ENCODE data around the gene UNC13A.

DNA sequence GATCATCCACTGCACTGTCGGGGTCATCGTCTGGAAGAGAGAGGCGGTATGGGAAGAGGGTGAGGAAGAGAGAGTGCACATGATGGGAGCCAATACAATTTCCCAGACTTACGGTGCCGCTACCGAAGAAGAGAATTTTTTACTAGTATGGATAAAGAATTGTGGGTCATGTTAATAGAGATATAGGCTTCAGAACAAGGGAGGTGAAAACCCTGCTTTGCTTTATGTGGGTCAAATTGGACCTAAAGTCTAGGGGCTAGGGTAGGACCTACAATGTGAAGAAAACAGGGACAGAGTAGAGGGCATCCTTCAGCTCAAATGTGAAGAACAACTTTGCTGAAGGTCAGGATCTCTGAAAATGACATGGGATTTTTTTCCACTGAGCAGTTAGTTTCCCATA, 29.9 kb downstream of the UNC13A start:
- TF ChIP-seq YY1 (IDR thresholded peaks at IDR 0.05; ENCODE audit: insufficient read depth, insufficient read length) (no peak), ZNF274 (IDR thresholded peaks at IDR 0.05; ENCODE audit: low read depth, low read length) (no peak), SUZ12 (IDR thresholded peaks at IDR 0.05; ENCODE audit: extremely low read depth, insufficient read depth, insufficient read length) (no peak)
